GM21528 (cell line): ENCODE results near the gene SMOC2.

Source experiments
- ATAC-seq: cut with Tn5 transposase; IDR thresholded peaks from one replicate; pipeline ENCODE4 v1.9.1; 2021; ENCODE audit warnings: mild to moderate bottlenecking, moderate library complexity; ENCODE audit not compliant: unreplicated experiment, low FRiP score

SMOC2 gene

DNA sequence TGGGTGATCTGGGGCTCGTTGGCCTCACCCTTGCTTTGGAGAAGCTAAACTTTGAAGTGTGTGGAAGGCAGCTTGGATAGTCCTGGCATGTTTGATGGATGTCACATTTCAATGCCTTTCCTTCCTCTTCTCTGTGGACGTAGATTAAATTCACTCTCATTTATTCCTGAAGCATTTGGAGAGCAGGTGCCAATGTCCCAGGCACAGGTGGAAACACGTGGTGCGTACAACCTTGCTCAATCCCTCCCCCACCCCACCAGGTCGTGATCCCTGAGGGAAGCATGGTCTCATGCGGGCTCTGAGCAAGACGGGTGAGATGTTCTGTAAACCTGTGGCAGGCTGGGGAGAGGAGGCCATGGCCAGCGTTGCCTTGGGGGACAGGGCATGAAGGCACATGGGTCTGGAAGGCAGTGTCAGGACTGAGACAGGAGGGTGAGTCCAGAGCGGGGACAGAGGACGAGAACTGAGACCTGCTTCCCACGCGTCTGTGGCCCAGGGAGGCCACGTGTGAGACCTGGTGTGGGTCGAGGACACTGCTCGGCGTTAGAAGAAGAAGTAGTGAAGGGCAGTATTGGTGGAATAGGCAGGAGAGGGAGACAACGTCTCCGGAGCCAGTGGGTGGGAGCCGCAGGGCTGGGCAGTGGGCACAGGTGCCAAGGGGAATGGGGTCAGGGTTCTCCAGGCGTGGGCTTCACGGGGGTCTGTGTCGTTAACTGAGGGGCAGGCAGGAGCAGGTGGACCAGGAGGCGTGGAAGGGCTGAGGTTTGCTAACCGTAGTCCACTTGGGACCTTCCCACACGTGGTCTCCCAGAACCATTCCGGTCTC lies 34.4 kb downstream of the SMOC2 start:
- ATAC-seq = no peak

DNA sequence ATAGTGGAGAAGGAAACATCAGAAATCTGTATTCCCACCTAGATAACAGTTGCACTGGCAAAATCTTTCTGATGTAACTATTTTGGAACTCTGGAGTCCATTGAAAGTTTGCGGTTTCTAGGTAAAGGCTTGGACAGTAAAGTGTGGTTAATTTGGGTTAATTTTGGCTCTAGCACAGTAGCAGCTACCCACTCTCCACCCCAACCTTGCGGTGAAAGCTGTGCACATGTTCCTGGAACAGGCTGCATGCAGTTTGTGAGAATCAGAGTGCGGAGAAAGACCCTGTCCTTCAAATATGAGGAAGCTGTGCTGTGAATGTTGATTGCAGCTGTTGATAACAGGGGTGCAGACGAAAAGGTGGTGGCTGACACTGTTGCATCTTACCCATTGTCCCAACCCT lies 38.4 kb downstream of the SMOC2 start:
- ATAC-seq = no peak

DNA sequence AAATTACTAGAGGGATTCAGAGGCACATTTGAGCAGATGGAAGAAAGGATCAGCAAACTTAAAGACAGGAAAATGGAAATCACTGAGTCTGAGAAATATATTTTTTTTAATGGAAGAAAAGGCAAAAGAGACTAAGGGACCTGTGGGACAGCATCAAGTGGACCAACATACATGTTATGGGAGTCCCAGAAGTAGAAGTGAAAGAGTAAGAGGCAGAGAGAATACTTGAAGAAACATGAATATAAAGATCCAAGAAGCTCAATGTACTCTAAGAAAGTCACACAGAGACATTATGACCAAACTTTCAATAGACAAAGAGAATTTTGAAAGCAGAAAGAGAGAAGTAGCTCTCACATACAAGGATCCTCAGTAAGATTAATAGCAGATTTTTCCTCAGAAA lies 39.5 kb downstream of the SMOC2 start:
- no peak for ATAC-seq

DNA sequence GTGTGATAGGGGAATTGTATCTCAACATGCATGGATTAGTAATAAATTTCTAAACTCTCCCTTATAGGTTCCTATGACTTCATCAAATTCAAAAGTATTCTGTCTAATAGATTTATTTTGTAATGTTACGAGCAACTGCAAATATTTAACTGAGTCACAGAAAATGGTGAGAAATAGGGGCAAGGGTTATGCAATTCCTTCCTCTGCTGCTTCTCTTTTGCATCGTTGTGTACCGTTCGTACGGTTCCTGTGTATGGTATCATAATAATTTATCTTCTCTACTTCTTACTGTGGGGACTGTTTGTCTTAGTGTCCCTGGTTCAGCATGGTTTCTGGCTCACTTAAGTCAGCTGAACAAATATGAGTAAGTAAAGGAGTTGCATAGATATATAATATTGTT lies 44.8 kb downstream of the SMOC2 start:
- ATAC-seq = no peak

DNA sequence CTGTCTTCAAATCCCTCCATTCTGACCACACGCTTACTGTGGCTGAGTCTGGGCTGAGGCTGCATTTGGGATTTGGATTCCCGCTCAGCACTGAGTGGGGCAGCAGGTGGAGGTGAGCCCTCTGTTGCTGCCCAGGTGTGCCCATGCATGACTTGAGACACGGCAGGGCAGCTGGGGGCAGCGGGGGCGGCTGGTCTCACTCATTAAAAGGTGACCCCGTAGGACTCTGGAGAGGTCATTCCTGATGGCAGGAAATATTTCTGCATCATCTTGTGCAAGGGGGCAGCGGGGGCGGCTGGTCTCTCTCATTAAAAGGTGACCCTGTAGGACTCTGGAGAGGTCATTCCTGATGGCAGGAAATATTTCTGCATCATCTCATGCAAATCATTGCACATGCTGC lies 49.8 kb downstream of the SMOC2 start:
- ATAC-seq = no peak

DNA sequence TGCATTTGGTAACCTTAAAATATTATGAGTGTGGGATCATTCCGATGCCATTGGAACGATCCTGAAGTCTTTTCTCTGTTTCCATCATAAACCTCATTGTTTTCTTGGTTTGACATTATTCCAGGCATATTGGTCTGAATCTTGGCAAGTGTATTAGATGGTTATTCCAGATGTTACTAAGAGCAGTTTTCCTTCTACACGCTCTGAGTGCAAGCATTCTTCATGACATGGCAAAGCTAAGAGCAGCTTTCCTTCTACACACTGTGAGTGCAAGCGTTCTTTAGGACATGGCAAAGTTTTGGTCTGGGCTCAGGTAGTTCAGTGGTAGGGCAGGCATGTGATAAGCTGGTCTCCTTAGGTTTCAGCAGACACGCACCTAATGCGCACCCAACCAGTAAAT lies 53.0 kb downstream of the SMOC2 start:
- no peak for ATAC-seq

DNA sequence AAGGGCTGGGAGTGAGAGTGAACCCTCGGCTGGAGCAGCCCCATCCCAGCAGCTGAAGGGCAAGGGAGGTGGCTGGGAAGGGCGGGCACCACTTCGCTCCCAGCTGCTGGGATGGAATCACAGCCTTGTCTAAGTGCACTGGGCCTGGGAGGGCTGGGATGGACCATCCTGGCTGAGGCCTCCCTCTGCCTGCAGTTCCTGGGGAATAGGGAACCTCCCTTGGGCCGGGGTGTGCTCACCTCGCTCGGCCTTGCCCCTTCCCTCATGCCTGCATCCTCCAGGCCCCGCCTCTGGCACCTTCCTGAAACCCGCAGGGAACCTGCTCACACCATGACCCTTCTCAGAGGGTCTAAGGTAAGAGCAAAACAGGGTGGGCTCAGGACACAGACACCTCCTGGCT lies 53.7 kb downstream of the SMOC2 start:
- no peak for ATAC-seq

DNA sequence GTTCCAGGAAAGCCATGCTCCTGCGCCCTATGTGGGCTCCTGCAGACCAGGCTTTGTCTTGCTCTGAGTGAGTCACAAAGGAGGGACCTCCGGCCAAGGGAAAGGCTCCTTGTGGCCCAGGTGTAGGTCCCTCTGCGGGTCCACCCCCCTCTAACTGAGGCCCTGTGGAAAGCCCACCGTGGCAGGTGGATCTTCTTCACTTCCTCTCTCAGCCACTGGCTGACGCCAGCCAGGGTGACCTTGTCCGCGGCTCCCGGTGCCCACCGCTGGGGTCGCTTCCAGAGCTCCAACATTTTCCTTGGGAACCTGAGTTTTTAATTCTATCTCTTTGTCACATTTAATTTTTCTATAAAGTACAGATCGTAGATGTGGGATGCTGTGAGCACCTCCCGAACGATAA lies 54.1 kb downstream of the SMOC2 start:
- ATAC-seq = no peak

DNA sequence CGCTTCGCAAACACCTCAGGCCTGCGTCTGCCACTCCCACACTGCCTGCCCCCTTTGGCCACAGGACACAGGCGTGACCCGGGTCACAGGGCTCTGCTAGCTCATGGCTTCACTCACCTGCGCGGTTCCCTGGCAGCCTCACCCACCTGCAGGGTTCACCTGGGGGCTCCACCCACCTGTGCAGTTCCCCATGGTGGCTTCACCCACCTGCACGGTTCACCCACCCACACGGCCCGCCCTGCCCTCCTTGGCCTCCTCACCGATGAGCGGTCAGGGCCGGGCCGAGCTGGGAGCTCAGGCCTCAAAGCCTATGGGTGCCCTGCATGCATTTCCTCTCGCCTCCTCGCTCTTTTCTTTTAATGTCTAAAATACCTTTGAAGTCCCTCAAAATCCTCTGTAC lies 54.7 kb downstream of the SMOC2 start:
- ATAC-seq = no peak

DNA sequence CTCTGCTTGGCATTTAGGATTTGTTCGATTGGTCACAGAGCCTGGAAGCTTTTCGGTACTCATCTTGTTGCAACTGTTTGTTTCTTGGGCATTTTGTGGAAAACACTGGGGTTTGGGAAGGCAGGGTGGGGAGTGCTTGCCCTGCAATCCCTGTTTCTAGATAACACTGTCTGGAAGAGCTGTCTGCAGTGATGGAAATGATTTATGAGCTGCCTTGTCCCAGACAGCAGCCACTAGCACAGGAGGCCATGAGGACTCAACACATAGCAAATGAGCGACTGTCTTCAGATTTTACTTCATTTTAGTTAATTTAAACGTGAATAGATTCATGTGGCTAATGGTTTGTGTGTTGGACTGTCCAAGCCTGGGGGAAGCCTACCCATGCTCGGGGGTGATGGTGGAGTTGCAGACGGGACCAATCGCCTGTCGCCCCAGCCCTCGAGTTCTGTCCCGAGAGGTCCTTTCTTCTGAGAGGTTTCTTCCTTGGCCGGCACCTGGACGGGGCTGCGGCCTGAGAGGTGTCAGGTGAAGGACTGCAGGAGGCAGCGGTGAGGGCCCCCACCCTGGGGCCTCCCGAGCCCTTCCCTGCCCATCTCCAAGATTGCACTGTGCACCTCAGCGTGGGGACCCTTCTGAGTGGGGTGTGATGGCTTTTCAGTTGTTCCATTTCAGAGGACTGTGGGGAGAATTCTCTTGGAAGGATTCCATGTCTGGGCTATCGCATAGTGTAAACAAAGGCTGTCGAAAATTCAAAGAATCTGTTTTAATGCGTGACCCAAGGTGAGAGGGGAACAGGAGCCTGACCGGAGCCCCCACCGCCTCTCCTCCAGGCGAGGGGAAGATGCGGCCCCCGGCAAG lies 55.4 kb downstream of the SMOC2 start:
- ATAC-seq = no peak

DNA sequence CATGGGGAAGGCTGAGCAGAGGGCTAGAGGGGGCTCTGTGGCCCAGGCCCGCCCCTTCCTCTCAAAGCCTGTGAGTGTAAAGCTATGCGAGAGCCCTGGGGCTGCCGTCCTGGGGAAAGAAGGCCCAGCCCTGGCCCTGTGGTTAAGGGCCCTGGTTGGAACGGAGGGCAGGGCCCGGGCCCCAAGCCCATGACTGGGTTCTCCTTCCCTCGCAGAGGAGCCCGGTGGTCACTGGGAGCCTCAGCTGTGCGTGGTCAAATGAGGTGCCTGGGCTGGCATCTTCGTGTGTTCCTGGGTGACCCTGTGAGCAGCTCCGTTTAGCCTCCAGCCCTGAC lies 56.0 kb downstream of the SMOC2 start:
- ATAC-seq = no peak

DNA sequence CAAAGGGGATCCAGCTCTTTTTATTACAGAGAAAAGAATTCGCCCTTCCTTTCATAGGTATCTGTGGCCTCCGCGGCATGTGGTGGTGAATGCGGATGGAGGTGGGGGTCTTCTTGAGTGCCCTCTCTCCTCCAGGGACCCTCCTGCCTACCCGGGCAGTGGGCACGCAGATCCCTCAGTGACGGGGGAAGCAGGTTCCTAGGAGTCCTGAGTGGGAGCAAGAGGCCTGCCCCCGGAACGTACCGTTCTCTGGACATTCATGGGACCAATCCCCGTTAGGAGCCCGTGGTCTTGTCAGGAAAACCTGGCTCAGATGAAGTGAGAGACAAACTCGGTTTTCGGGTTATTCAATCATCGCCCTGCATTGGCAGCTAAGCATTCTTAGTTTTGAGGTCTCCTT lies 56.4 kb downstream of the SMOC2 start:
- no peak for ATAC-seq

DNA sequence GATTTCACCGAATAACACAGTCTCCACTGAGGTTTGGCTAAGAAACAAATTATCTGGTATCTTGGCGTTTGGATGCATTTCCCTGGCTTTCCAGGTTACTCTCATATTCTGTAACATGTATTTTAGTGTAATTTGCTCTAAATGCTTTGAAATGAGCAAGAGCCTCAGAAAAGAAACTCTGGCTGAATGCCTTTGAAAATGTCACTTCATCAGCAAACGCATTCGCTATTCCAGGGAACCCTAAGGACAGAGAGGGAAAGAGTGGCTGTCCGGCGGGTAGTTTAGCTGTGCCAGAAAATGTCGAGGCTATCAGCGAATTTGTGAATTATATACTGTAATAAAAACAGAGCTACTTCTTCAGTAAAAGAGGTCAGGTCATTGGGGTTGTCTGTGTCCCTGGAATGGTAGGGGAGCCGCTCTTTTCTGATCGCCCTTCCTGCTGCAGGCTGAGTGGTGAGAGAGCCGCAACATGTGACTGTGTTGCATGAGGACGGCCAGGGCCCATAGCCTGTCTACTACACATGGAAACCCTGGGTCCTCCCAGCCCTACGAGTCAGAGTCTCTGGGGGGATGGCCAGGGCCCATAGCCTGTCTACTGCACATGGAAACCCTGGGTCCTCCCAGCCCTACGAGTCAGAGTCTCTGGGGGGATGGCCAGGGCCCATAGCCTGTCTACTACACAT lies 57.3 kb downstream of the SMOC2 start:
- no peak for ATAC-seq

DNA sequence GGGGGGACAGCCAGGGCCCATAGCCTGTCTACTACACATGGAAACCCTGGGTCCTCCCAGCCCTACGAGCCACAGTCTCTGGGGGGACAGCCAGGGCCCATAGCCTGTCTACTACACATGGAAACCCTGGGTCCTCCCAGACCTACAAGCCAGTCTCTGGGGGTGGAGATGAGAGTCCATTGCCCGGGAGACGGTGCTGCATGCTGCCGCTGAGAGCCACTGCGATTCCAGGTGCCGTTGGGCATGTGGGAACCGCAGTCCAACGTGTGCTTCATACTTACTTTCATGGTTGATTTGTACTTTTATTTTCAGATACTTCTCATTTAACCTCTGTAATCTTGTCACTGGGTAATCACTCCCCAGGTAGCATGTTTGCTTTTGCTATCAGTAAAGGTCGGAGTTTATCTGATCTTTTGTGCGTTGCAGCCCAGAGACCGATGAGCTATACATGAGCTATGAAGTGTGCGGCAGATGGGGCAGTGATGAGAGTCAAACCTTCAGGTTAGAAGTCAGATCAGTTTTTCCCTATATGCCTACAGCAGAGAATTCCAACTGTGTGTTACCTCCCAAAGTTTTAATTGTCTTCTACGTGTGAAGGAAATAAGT lies 58.2 kb downstream of the SMOC2 start:
- no peak for ATAC-seq

DNA sequence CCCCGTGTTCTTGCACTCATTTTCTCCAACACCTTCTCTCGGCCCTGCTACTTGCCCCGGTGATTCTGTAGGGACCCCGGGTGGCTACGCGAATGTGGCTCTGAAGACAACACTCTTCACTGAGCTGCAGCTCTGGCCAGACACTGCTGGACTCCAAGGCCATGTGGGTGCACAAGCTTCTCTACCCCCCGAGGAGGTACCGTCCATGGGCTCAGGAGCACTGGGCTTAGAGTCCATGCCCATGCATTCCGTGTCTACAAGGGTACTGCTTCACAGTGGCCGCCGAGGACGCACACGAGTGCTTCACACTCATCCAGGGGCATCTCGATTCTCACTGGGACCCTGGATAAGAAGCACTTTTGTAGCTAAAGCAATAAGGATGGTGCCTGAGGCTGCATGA lies 59.5 kb downstream of the SMOC2 start:
- no peak for ATAC-seq

DNA sequence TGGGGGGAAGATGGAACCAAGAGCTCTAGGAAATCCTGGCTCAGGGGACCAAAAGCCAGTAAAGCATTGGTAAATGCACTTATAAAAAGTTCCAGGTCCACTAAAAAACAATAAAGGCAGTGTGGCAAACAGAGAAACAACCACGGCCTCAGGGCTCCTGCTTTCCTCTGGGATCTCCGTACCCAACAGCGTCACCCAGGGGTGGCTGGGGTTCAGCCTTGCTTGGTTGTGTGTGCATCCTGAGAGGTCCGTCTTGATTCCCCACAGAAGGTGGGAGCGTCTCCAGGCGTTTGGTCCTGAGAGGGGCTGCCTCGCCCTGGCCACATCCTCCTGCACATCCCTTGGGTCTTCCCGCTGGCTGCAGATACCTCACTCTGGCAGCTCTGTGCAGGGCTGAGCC lies 60.6 kb downstream of the SMOC2 start:
- no peak for ATAC-seq

DNA sequence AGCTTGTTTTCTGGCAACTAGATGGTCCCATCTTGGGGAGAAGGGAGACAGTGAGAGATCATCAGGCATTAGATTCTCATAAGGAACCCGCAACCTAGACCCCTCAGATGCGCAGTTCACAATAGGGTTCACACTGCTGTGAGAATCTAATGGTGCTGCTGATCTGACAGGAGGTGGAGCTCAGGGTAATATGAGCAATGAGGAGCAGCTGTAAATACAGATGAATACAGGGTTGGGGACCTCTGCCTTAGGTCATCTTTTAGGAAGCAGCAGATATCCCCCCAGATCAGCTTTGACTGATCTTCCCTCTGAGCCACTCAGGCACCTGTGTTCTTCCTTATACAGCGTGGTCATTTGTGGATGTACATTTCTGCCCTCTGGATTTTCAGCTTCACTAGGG lies 63.4 kb downstream of the SMOC2 start:
- ATAC-seq = no peak

DNA sequence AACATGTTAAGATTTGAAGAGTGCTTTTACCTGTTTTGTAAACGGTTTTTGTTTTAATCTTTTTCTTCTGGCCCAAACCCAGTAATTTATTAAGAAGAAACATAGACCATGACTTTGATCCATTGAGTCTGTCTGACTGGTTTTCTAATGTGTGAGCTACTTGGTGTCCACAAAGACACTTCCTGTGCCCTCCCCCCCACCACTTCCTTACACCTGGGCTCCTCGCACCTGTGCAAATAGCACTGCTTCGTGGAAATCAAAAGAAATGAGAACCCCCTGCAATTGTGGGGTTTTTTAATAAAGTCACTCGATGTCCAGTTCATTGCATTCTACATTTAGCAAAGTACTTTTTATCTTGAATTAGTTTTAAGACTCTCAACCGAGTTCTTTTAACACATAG lies 65.5 kb downstream of the SMOC2 start:
- ATAC-seq = no peak

DNA sequence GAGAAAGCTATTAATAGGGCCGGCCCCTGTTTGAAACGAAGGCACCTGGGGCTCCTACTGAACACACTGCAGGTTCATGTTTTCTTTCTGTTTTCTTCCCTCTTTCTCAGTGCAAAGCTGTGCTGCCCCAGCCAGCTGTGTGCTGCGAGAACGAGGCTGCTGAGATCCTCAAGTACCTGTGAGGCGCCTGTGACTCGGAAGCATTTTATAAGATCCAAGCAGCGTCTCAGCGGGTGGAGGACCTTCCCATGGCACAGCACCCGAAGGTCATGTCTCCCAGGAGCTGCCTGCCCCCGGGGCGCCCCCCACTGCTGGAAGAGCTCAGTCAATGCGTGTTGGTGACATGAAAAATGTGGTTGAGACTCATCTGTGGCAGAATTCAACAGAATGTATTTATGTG lies 66.3 kb downstream of the SMOC2 start:
- ATAC-seq = no peak

DNA sequence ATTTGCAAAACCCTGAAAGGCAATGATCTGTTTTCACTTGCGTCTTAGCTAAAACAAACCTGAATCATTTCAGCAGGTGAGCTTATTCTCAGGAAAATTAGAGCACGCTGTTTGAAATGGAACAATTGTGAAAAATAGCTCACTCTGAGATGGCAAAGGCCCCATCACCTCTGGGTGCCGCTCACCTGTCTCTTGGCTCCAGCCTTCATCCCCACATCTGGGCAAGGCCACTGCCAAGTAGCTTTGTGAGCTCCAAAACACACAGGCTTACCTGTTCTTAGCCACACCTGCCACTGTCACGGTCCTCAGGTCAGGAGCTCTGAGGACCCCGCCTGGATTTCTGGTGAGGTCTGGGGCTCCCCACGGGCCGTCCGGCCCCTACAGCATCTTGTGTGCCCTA lies 66.7 kb downstream of the SMOC2 start:
- ATAC-seq = no peak

DNA sequence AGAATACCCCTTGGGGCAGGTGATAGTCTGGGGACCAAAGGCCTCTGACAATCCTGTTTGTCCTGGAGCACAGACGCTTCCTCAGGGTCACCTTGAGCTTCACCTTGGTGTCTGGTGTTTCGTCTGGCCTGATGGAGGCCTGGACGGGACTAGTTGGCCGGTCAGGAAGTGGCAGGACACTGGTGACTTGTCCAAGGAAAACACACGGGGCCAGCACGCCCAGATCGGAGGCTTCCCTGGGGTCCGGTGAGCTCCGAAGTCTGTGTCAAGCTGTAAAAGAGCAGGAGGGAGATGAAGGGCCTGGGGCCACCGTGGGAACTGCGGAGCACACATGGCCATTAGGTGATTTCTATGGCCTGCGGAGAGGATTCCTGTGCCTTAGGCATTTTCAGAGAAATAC lies 67.9 kb downstream of the SMOC2 start:
- no peak for ATAC-seq
